ENCODE measurements around the gene SP100.

SP100 gene

GRCh38 chr2:230552181-230552580, 136.2 kb downstream of the SP100 start:
- DNase-seq (ENCODE audit: low spot score) = no peak

DNA sequence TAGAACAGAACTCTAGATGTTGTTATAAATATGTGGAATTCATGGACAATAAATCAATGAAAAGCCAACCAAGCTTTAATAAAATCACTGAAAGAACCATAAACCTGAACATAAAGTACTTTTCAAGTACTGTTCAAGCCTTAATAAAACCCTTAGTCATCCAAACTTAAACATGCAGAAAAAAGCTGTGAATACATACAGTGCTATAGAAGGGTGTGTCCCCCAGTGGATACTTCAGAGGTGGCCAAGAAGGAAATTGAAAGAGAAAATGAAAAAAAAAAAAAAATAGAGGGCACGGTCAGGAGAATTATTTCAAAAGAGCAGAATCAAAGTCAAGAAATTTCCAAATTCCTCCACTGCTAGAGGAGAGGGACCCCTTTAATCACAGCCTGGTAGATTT, 141.1 kb downstream of the SP100 start:
- DNase-seq (ENCODE audit: low spot score) = no peak

DNA sequence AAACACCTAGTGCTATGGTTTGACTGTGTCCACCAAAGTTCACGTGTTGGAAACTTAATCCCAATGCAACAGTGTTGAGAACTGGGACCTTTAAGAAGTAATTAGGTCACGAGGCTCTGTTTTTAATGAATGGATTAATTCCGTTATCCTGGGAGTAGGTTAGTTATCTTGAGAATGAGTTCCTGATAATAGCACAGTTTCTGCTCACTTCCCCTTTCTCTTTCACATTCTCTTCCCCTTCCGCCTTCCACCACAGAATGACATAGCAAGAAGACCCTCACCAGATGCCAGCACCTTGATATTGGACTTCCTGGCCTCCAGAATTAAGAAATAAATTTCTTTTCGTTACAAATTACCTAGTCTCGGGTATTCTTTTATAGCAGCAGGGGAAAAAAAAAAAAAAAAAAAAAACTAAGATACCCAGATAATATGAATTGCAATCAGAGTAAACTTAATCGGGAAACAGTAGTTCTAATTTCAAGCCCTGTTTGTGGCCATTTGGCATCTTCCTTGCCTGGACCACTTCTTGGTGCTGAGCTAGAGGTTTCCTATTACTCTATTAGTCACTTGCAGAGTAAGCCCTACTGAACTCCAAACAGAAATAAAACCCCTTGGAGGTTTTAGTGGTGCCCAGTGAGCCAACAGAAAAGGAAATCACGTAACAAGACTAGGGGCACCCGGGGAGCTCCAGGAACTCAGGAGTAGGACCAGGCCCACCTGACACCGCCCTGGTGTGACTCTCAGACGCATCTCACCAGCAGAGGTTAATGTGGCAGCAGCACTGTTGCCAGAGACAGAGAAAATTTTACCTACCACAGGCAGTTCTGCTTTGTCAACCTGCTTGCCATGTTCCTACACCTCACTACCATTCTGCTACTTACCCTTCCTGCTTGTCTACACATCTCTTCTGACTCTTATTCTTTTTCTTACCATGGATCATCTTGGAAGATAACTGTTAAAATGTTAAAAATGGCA, 149.1 kb downstream of the SP100 start:
- DNase-seq (ENCODE audit: low spot score) = no peak

- DNase-seq (ENCODE audit: low spot score) = no peak
Observed at GRCh38 chr2:230569298-230569697, 153.3 kb downstream of the SP100 start.

DNA sequence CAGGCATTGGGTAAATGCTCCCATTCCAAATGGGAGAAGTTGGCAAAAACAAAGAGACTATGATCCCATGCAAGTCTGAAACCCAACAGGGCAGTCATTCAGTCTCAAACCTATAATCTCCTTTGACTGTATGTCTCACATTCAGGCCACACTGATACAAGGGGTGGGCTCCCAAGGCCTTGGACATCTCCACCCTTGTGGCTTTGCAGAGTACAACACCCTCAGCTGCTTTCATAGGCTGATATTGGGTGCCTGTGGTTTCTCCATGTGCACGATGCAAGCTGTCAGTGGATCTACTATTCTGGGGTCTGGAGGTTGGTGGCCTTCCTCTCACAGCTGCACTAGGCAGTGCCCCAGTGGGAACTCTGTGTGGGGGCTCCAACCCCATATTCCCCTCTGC, 155.0 kb downstream of the SP100 start:
- DNase-seq (ENCODE audit: low spot score) = no peak

DNA sequence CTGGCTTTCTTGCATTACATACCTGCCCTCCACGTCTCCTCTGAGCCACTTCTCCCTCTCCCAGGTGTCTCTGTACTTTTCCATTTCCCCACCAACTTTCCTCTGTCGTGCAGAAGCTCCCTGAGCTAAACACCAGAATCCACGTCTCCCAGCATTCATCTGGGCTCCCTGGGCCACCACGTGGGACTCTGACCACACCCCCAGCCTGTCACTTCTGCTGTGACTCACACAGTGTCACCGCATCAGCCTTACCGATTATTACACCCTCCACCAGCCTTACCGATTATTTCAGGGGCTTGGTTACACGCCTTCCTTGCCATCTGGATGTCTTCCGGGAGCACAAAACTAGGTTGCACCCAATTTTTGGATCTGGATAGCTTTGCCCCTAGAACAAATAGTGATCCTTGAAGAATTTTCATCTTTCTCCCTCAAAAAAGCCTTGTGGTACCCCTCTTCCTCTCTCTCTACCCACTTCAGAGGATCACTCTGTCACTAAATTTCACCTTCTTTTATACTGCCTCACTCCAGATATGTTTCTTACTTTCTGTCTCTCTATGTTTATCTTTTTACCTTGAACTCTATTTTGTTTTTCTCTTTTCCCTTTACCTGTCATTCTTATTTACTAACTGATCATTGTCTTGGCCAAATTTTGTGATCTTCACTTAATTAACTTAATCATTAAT, 159.8 kb downstream of the SP100 start:
- no peak for DNase-seq (ENCODE audit: low spot score)

GRCh38 chr2:230577114-230577513, 161.1 kb downstream of the SP100 start:
- no peak for DNase-seq (ENCODE audit: low spot score)

DNA sequence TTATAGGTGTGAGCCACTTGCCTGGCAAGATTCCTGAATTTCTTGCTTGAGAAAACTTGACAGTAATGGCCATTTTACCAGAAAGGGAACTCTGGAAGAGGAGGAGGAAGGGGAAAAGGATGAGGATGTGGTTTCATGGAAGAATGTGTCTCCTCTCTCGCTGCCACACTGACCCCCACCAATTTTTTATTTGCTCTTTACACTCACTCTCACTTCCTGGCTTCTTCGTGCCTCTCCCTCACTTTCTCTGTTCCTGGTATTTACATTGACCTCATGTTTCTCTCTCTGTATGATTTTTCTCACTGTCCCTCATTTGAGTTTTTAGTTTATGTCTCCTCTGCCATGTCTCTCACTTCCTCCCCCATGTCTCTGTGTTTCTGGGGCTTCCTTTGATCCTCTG, 162.1 kb downstream of the SP100 start:
- DNase-seq (ENCODE audit: low spot score) = no peak

- DNase-seq (ENCODE audit: low spot score) = no peak
Observed at GRCh38 chr2:230582851-230583283, 166.9 kb downstream of the SP100 start.

DNA sequence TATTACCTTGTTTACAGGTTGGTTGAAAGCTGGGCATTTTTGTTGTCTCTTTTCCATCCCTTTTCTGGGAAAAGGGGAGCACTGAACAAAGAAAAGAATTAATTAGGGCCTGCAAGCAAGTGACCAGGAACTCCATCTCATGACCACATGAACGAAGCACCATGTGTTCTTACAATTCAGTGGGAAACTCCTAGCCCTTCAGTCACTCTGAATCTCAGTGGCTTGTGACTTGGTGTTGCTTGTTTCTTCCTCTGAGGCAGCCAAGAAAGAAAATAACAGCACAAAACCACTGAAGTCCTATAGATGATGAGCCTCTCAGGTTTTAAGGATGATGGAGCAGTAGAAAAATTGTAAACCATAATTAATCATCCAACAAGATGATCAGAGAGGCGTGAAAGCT, 167.6 kb downstream of the SP100 start:
- no peak for DNase-seq (ENCODE audit: low spot score)

GRCh38 chr2:230586328-230586982, 170.5 kb downstream of the SP100 start:
- DNase-seq (ENCODE audit: low spot score) = no peak

GRCh38 chr2:230589025-230589424, 173.0 kb downstream of the SP100 start:
- no peak for DNase-seq (ENCODE audit: low spot score)

DNA sequence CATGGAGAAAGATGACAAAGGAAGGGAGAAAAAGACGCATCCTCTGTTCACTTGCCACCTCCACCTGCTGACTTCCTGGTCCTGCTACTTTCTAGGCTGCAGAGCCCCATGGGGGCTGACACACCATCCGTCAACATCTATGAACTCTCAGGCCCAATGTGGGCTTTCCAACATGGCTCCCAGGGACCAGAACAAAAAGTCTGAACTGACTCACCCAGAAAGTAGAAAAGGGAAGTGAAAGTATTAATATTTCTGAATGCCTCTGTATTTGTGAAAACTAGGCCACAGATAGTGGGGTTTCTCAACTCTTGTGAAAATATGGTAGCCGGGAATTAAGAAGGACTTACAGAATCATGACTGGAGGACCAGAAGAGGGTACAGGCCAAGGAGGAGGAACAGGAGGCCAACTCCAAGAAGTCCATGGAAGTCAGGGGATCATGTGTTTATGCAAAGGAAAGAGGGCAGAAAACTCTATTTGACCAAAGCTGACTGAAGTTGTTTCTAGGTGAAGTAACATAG, 173.6 kb downstream of the SP100 start:
- DNase-seq (ENCODE audit: low spot score) = no peak

DNA sequence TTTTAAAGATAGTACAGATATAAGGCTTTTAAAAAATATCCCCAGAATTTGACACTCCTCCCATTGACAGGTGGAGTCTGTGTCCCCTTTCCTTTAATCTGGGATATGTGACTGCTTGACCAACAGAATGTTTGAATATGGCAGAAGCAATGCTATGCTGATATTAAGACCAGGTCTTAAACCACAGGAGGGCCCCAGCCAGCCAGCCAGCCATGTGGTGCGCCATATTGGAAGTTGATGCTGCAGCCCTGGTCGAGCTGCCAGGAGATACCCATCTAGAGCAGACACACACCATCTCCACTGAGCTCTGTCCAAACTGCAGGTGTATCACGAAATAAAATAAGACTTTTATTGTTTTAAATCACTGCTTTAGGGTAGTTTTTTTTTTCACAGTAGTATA, 174.3 kb downstream of the SP100 start:
- no peak for DNase-seq (ENCODE audit: low spot score)

GRCh38 chr2:230591850-230592249, 175.8 kb downstream of the SP100 start:
- no peak for DNase-seq (ENCODE audit: low spot score)

GRCh38 chr2:230592775-230593174, 176.8 kb downstream of the SP100 start:
- no peak for DNase-seq (ENCODE audit: low spot score)
